SK-N-SH (cell line): ENCODE data around the gene TIAM1.

Experiments
- EP300 ChIP-seq, 2 experiments: IDR thresholded peaks; 2 replicates each; pipeline versions ENCODE4 v1.4.0 to v1.6.1; 2012; ENCODE audit warnings: borderline replicate concordance in 1 of 2, low read depth in 1 of 2, low read length in 1 of 2
- GABPA ChIP-seq: IDR thresholded peaks from 2 replicates; pipeline ENCODE4 v1.4.0; 2012; ENCODE audit warnings: low read depth, mild to moderate bottlenecking
- MXI1 ChIP-seq: IDR thresholded peaks from 2 replicates; pipeline ENCODE4 v1.6.1; 2012; ENCODE audit warnings: mild to moderate bottlenecking, low read depth, low read length, improper control_type of control experiment
- POLR2AphosphoS5 ChIP-seq: IDR thresholded peaks from 2 replicates; pipeline ENCODE4 v1.6.1; 2012; ENCODE audit warnings: low read depth, low read length
- USF2 ChIP-seq: fragments of 150-350 bp; IDR thresholded peaks from 2 replicates; pipeline ENCODE4 v1.6.1; 2017; ENCODE audit warnings: antibody characterized with exemption, low read length, low read depth, borderline replicate concordance
- ZBTB33 ChIP-seq: IDR thresholded peaks from 2 replicates; pipeline ENCODE4 v1.4.0; 2012; ENCODE audit warnings: low read depth, borderline replicate concordance
- TF ChIP-seq, protein P1 (sequence below): fragments of 200-600 bp; sonication (generic); IDR thresholded peaks from 2 replicates; pipeline ENCODE4 v1.6.1; 2017; ENCODE audit warnings: antibody characterized with exemption, mild to moderate bottlenecking, moderate library complexity

- TF ChIP-seq, protein P1, sequence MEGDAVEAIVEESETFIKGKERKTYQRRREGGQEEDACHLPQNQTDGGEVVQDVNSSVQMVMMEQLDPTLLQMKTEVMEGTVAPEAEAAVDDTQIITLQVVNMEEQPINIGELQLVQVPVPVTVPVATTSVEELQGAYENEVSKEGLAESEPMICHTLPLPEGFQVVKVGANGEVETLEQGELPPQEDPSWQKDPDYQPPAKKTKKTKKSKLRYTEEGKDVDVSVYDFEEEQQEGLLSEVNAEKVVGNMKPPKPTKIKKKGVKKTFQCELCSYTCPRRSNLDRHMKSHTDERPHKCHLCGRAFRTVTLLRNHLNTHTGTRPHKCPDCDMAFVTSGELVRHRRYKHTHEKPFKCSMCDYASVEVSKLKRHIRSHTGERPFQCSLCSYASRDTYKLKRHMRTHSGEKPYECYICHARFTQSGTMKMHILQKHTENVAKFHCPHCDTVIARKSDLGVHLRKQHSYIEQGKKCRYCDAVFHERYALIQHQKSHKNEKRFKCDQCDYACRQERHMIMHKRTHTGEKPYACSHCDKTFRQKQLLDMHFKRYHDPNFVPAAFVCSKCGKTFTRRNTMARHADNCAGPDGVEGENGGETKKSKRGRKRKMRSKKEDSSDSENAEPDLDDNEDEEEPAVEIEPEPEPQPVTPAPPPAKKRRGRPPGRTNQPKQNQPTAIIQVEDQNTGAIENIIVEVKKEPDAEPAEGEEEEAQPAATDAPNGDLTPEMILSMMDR, result no peak
- TF ChIP-seq ZBTB33 (no peak), USF2 (no peak), GABPA (no peak), MXI1 (no peak), POLR2AphosphoS5 (no peak), EP300 (IDR thresholded peaks at IDR 0.05; ENCODE audit: borderline replicate concordance in 1 of 2, low read depth in 1 of 2, low read length in 1 of 2) (no peak)
Observed at GRCh38 chr21:31181082-31181750, 162.8 kb downstream of the TIAM1 start.
